KMS-11 (cell line): ENCODE data around the gene ZKSCAN5.
"Not testable (repeated sequence)": the region's sequence is repeated elsewhere in the genome, so short reads cannot be mapped to it uniquely, and the experiment has no call there.

Source experiments
- H2AFZ ChIP-seq: fragments of 200-600 bp; sonication (generic); 2 replicates; pipeline ENCODE4 v1.6.1; 2016; ENCODE audit warnings: antibody characterized with exemption, mixed run types, low read depth
- H3K27ac ChIP-seq: fragments of 200-600 bp; sonication (generic); 2 replicates; pipeline ENCODE4 v1.6.1; 2016; ENCODE audit warnings: mild to moderate bottlenecking, mixed run types
- H3K27me3 ChIP-seq: fragments of 200-600 bp; sonication (generic); 2 replicates; pipeline ENCODE4 v1.6.1; 2017; ENCODE audit warnings: mild to moderate bottlenecking, low read depth, mixed run types, moderate library complexity; ENCODE audit not compliant: insufficient read depth
- H3K36me3 ChIP-seq: fragments of 200-600 bp; sonication (generic); 2 replicates; pipeline ENCODE4 v1.6.1; 2017; ENCODE audit warnings: mild to moderate bottlenecking, mixed run types; ENCODE audit not compliant: insufficient read depth
- H3K4me1 ChIP-seq: fragments of 200-600 bp; sonication (generic); 2 replicates; pipeline ENCODE4 v1.6.1; 2016; ENCODE audit warnings: mild to moderate bottlenecking, low read depth, mixed run types; ENCODE audit not compliant: poor library complexity, severe bottlenecking
- H3K4me2 ChIP-seq: fragments of 200-600 bp; sonication (generic); 2 replicates; pipeline ENCODE4 v1.7.0; 2016; ENCODE audit warnings: mild to moderate bottlenecking, mixed run types
- H3K4me3 ChIP-seq: fragments of 200-600 bp; sonication (generic); IDR thresholded peaks from 2 replicates; pipeline ENCODE4 v1.6.1; 2017; ENCODE audit warnings: low read depth, low read length, mixed read lengths; ENCODE audit not compliant: insufficient read depth
- H3K79me2 ChIP-seq: fragments of 200-600 bp; sonication (generic); 2 replicates; pipeline ENCODE4 v1.6.1; 2016; ENCODE audit warnings: low read depth, mixed run types; ENCODE audit not compliant: insufficient read depth
- H3K9ac ChIP-seq: fragments of 200-600 bp; sonication (generic); 2 replicates; pipeline ENCODE4 v1.6.1; 2016; ENCODE audit warnings: mild to moderate bottlenecking, mixed run types
- H4K20me1 ChIP-seq: fragments of 200-600 bp; sonication (generic); 2 replicates; pipeline ENCODE4 v1.6.1; 2016; ENCODE audit warnings: mild to moderate bottlenecking, mixed run types; ENCODE audit not compliant: insufficient read depth
- TF ChIP-seq, protein P1 (sequence below): fragments of 200-600 bp; sonication (generic); conservative IDR thresholded peaks from 2 replicates; pipeline ENCODE4 v1.6.1; 2017; ENCODE audit warnings: low read depth, mild to moderate bottlenecking, antibody characterized with exemption, low read length, moderate library complexity, mixed read lengths

Gene ZKSCAN5

DNA sequence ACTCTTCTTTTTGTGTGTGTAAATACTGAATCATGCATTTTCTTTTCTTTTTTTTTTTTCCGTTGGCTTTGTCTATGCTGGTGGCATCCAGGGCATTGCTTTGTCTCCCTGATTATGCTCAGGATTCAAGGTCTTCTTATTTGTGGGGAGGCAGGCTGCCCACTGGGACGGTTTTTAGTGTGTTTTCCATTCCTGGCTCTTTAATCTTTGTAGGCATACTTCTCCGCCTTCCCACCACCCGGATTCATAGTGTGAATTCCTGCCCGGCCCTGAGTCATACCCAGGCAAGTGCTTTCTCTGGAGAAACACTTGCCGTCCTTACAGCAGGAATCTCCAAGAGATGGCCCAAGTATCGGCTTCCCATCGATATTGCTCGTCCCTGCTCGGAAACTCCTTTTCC lies 59.2 kb downstream of the ZKSCAN5 start:
- Histone ChIP-seq H3K4me3 (no peak overlapping the region), H3K36me3 (peaks cover 14% of the 10 kb centered on the region; the same call in 1 of the 2 replicates), H3K27ac (no peak overlapping the region), H3K79me2 (peaks cover 21% of the 10 kb centered on the region), H3K4me2 (no peak overlapping the region), H4K20me1 (no peaks in the 10 kb centered on the region), H3K9ac (no peak overlapping the region), H3K4me1 (peaks cover 12% of the 10 kb centered on the region), H2AFZ (no peak overlapping the region), H3K27me3 (no peaks in the 10 kb centered on the region)
- TF ChIP-seq, protein P1, sequence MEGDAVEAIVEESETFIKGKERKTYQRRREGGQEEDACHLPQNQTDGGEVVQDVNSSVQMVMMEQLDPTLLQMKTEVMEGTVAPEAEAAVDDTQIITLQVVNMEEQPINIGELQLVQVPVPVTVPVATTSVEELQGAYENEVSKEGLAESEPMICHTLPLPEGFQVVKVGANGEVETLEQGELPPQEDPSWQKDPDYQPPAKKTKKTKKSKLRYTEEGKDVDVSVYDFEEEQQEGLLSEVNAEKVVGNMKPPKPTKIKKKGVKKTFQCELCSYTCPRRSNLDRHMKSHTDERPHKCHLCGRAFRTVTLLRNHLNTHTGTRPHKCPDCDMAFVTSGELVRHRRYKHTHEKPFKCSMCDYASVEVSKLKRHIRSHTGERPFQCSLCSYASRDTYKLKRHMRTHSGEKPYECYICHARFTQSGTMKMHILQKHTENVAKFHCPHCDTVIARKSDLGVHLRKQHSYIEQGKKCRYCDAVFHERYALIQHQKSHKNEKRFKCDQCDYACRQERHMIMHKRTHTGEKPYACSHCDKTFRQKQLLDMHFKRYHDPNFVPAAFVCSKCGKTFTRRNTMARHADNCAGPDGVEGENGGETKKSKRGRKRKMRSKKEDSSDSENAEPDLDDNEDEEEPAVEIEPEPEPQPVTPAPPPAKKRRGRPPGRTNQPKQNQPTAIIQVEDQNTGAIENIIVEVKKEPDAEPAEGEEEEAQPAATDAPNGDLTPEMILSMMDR: no peak

DNA sequence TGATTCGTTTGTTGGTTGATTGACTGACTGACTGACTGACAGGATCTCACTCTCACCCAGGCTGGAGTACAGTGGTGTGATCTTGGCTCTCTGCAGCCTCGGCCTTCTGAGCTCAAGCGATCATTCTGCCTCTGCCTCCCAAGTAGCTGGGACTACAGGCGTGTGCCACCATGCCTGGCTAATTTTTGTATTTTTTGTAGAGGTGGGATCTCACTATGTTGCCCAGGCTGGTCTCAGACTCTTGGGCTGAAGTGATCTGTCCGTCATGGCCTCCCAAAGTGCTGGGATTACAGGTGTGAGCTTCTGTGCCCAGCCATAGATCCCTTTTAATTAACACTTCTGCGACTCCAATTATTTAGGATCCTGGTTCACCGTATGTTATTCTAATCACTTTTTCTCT lies 64.3 kb downstream of the ZKSCAN5 start:
- H3K4me3 ChIP-seq, H3K79me2 ChIP-seq, H3K27me3 ChIP-seq, H3K4me1 ChIP-seq, H3K36me3 ChIP-seq, H4K20me1 ChIP-seq, H3K9ac ChIP-seq, H2AFZ ChIP-seq, H3K27ac ChIP-seq, H3K4me2 ChIP-seq: not testable (repeated sequence)

DNA sequence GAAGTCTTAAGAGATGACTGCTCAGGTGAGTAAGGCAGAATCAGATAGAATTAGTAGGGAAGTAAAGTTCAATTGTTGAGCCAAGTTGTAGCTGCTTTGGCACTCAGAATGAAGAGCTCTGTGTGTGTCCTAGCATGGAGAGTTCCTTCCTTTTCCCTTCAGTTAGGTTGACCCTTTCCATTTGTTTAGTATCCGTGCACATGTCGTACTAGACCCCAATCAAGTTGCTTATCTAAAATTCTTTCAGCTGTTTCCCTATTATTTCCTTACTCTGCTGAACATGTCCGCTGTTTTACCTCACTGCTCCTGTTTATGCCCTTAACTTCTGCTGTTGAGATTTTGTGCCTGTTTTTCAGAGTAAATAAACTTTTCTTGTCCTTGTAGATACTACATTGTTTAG lies 67.3 kb downstream of the ZKSCAN5 start:
- Histone ChIP-seq H3K79me2 (no peaks in the 10 kb centered on the region), H3K9ac (no peak overlapping the region), H3K27me3 (no peaks in the 10 kb centered on the region), H4K20me1 (no peaks in the 10 kb centered on the region), H2AFZ (no peak overlapping the region), H3K4me2 (no peak overlapping the region), H3K27ac (no peak overlapping the region), H3K4me3 (no peak overlapping the region), H3K4me1 (peaks cover 8% of the 10 kb centered on the region), H3K36me3 (no peaks in the 10 kb centered on the region)
- TF ChIP-seq, protein P1: no peak

DNA sequence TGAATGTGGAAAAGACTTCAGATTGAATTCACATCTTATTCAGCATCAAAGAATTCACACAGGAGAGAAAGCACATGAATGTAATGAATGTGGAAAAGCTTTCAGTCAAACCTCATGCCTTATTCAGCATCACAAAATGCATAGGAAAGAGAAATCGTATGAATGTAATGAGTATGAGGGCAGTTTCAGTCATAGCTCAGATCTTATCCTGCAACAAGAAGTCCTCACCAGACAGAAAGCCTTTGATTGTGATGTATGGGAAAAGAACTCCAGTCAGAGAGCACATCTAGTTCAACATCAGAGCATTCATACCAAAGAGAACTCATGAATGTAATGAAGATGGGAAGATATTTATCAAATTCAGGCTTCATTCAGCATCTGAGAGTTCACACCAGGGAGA lies 68.8 kb downstream of the ZKSCAN5 start:
- no peaks in the 10 kb centered on the region for H4K20me1 ChIP-seq
- no peak overlapping the region for H3K4me2 ChIP-seq
- no peaks in the 10 kb centered on the region for H3K36me3 ChIP-seq
- no peak overlapping the region for H3K4me3 ChIP-seq
- H3K4me1 ChIP-seq: peaks cover 23% of the 10 kb centered on the region
- H3K9ac ChIP-seq: no peak overlapping the region
- no peak overlapping the region for H3K27ac ChIP-seq
- TF ChIP-seq, protein P1: no peak
- no peaks in the 10 kb centered on the region for H3K27me3 ChIP-seq
- H3K79me2 ChIP-seq: no peaks in the 10 kb centered on the region
- H2AFZ ChIP-seq: no peak overlapping the region

DNA sequence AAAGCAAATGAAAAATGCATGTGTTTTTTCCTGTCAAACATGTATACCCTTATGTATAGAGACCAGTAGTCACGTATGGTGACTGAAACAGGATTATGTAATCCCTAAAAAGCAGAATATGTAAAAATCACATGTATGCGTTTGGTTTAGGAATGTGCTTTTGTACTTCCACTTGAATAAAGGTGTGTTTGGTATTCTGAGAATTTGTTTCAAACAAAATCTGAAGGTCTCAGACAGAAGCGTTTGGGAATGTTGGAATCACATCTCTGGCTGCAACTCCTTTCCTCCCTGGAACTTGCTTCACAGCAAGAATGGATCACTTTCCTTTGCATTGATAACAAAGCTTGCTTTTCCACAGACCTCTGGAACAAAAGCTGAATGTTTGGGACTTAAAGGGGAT lies 71.8 kb downstream of the ZKSCAN5 start:
- no peaks in the 10 kb centered on the region for H3K36me3 ChIP-seq

More for the DNA sequence above, 71.8 kb downstream of the ZKSCAN5 start:
- Histone ChIP-seq H3K4me1 (peaks cover 43% of the 10 kb centered on the region), H3K27ac (no peak overlapping the region), H3K27me3 (no peaks in the 10 kb centered on the region), H3K4me3 (no peak overlapping the region), H4K20me1 (no peaks in the 10 kb centered on the region), H3K4me2 (no peak overlapping the region), H2AFZ (no peak overlapping the region), H3K9ac (no peak overlapping the region), H3K79me2 (no peaks in the 10 kb centered on the region)
- TF ChIP-seq, protein P1: no peak
